ENCODE results near the gene MAP6D1.
A peak's percentile ranks its signal among the peaks of the same experiment; 100 is the strongest.

DNA sequence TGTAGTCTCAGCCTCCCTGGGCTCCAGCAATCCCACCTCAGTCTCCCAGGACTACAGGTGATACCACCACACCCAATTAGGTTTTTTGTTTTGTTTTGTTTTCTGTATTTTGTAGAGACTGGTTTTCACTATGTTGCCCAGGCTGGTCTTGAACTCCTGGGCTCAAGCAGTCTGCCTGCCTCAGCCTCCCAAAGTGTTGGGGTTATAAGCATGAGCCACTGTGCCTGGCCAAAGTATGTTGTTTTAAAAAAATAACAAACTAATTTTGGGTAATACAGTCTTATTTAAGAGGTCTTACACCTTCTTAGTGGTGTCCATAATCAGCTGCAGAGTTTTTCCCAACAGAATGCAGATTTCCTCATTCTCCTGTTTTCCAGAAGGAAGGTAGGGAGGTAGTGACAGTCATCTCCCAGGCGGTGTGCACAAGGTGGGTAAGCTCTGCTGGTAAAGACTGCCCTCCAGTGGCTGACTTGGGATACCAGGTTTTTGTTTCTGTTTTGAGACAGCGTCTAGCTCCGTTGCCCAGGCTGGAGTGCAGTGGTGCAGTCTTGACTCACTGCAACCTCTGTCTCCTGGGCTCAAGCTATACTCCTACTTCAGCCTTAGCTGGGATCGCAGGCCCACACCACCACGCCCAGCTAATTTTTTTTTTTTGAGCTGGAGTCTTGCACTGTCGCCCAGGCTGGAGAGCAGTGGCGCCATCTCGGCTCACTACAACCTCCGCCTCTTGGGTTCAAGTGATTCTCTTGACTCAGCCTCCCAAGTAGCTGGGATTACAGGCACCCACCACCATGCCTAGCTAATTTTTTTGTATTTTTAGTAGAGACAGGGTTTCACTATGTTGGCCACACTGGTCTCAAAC lies 58.4 kb downstream of the MAP6D1 start:
- TF ChIP-seq, protein P1, sequence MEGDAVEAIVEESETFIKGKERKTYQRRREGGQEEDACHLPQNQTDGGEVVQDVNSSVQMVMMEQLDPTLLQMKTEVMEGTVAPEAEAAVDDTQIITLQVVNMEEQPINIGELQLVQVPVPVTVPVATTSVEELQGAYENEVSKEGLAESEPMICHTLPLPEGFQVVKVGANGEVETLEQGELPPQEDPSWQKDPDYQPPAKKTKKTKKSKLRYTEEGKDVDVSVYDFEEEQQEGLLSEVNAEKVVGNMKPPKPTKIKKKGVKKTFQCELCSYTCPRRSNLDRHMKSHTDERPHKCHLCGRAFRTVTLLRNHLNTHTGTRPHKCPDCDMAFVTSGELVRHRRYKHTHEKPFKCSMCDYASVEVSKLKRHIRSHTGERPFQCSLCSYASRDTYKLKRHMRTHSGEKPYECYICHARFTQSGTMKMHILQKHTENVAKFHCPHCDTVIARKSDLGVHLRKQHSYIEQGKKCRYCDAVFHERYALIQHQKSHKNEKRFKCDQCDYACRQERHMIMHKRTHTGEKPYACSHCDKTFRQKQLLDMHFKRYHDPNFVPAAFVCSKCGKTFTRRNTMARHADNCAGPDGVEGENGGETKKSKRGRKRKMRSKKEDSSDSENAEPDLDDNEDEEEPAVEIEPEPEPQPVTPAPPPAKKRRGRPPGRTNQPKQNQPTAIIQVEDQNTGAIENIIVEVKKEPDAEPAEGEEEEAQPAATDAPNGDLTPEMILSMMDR (IDR thresholded peaks at IDR 0.05 in 8 of 11, conservative IDR thresholded peaks at IDR 0.05 in 3 of 11) = peak; percentile 49 to 84 (median 77)
- TF ChIP-seq POLR2AphosphoS5 (IDR thresholded peaks at IDR 0.05) = no peak
